SKM-1 (cell line): ENCODE results near the gene ADAMTSL2.

ENCODE experiments used
- DNase-seq: peaks from one replicate; lab custom pipeline; 2025; ENCODE audit not compliant: unreplicated experiment; lab: John Stamatoyannopoulos, UW

The ADAMTSL2 gene

DNA sequence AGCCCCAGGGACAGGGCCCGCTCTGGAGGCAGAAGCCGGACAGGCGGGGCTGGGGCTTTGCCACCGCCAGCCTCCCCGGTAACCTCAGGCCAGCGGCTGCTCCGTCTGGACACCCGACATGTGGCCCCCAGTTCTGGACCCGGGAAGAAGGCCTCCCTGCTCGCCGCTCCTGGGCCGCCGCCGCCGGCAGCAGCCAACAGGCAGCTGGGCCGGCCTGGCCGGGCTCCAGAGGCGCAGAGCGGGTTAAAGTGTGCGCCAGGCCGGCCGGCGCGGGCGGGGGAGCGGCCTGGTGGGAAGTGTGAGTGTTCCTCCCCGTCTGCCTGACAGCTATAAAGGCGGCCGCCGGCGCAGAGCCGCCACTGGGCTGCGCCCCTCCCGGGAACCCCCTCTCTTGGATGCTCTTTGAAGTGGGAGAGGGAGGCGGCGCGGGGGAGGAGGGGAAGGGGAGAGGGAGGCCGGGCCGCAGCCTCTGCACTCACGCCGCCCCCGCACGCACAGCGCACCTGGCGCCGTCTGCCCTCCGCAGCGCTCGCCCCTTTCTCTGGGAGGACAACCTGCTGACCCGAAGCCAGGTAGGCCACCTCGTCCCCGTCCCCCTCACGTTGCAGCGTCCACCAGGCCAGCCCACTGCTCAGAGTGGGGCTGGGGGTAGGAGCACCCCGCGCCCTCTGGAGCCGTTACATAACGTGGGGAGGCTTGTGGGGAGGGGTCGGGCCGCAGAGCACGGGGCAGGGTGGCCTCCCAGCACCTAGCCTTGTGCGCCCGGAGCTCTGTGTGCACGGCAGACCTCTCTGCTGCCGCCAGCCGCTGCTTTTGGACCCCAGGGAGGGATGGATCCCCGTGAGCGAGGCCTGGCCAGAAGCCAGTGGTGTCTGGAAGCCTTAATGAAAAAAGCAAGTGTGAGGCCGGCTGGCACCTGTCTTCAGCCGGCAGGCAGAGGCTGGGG, at the start of gene ADAMTSL2:
TSS of gene ADAMTSL2 (plus strand) at position 359 of the 946 bp plus-strand sequence. CDS start 2,009 bp downstream, outside the sequence.
- DNase-seq = no peak

DNA sequence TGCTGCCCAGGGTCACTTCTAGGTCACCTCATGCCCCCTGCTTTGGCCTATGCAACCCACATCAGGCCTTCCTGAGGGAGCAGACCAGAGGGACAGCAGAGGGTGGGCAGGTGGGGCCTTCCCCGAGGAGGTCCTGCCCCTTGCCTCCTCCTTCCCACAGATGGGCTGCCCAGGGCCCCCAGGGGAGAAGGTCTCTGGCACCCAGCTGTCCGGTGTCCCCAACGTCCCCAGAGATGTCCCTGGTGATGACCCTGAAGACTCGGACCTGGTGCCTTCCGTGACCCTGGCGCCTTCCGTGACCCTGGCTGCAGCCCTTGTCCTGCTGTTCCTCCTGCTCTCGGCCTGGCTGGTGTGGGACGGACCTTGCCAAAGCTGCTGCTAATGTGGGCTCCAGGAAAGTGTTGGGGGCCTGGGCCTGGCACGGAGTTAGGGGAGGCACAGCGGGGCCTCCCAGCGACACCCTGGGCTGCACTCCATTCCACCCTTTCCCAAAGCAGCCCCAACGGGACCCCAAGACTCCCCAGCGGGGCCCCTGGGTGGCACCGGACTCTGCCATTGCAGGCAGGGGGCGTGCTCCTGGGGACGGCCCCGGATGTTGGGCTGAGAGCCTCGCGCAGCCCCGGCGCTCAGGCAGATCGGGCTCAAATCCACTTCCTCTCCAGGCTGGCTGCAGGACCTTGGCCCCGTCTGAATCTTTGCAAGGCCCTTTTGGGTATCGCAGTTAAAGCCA, 48.8 kb upstream of the ADAMTSL2 start:
- DNase-seq = no peak

DNA sequence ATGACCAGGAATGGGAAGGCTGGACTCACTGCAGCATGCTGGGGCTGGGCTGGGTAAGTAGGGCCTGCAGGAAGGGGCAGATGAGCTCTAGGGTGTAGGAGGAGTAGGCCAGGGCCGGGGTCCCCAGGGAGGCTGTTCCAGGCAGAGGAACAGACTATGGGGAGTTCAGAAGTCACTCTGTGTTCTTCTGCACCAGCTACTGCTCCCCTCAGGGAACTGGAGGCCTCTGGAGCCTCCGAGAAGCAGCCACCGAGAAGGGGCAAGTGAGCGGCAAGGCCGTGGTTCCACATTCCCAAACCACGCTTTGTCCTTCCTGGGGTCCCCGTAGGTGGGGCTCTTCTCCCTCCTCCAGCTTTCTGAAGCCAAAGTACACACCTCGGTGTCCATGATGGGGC, 47.2 kb upstream of the ADAMTSL2 start:
- DNase-seq = no peak

DNA sequence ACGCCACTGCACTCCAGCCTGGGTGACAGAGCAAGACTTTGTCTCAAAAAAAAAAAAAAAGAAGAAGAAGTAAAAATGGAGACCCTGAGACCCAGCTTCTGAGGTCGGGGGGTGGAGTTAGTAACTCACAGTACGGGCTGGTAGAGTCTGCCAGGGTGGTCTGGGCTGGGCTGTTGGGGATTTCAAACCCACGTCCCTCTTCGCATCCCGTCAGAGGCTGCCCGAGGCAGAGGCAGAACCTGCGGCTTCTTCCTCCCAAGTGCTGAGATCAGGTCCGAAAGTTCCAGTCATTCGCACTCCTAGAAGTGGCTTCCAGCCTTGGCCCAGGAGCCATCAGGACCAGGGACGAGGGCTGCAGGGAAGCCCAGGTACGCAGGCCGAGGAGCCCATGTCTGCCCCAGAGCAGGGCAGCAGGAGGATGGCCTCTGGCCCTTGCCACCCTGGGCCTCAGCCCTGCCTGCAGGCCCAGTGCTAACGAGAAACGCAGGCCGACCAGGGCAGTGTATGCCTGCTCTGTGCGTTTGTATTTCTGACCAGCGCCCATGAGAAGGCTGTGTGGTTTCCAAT, 45.7 kb upstream of the ADAMTSL2 start:
- no peak for DNase-seq

DNA sequence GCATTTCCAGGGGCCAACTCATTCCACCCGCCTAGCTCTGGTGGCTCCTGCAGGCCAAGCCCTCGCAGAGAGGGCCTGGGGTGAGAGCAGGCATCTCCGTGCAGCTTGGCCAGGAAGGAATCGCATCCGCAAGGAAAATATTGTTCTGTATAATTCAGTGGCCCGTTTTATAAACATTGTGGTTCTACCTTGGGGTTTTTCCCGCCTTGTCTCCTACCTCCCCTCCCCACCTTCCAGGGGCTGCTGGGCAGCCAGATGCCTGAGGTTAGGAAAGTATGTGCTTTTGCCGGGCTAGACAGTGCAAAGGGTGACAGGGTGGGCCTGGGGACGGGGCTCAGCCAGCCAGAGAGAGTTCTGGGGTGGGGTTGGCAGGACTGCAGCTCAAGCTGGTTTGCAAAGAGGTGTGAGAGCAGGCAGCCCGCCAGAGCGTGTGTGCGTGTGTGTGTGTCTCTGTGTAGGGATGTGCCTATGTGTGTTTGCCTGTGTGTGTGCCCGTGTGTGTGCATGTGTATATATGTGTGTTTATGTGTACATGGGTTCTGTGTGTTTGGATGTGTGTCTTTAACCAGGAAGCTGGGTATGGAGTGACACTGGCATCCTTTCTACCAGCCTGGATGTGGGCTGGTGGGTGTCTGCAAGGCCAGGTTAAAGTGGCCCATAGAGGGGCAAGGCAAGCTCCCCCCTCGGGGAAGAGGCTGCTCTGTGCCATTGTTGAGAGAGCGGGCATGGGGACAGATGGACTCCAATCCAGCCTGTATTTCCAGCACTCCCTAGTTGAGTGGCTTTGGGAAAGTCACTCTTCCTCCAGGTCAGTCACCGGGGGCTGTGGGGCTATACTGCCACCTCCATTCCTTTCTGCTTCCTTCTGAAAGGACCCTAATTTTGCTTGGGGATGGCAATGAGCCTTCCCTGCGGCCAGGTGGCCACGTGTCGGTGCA, 45.0 kb upstream of the ADAMTSL2 start:
- no peak for DNase-seq

DNA sequence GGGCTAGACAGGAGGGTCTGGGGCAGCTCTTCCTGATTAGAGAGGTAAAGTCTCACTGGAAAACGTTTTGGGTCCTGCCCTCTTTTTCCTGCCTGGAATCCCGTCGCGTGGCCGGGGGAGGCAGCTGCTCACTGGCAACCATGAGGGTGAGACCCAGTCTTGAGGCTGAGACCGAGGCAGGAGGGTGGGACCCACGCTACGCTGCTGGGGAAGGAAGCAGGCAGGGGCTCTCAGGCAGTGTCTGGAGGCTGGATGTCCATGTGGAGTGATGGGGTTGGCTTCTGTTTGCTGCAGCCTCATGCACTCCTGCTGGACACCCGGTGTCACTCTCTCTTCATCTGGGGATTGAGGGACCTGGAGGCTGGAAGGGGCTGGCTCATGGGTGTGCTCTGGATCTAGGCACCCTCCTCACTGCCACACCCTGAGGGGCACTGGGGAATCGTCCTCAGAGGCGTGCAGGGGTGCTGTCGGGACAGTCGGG, 44.3 kb upstream of the ADAMTSL2 start:
- no peak for DNase-seq

DNA sequence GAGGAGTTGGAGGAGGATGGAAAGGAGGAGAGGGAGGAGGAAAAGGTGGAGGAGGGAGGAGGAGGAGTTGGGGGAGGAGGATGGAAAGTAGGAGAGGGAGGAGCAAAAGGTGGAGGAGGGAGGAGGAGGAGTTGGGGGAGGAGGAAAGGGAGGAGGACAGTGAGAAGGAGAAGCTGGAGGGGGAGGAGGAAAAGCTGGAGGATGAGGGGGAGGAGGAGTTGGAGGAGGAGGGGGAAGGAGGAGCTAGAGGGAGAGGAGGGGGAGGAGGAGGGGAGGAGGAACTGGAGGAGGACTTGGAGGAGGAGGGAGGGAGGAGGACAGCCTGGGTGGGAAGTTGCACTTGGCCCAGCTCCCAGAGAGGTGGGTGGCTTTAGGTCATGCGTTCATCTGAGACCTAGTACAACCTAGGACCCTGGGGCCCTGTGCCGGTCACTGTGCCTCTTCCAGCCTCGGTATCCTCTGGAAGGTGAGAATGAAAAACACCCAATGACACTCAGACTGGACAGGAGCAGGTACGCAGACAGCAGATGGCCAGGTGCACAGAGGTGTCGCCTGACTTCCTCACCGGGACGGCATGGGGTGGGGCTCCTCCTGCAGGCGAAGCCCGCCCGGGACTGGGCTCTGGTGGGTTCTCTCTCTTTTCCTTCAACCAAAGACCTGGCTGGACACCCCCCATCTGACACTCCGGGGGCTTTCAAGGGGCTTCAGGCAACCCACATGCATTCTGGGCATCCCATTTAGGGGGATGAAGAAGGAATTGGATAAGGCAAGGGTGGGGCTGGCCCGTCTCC, 43.4 kb upstream of the ADAMTSL2 start:
- DNase-seq = no peak

DNA sequence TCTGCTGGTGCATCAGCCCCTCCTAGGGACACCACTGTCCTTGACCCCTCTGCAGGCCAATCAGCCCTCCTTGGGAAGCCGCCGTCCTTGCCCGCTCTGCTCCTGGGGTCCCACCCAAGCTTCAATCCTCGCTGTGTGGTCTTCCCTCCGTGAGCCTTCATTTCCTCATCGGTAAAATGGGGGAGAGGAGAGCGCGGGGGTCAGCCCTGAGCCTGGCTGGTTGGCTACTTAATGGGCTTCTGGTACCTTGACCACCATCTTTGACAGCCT, 42.9 kb upstream of the ADAMTSL2 start:
- DNase-seq = no peak

GRCh38 chr9:133492061-133493021, 42.2 kb upstream of the ADAMTSL2 start:
- no peak for DNase-seq

GRCh38 chr9:133493428-133493827, 41.1 kb upstream of the ADAMTSL2 start:
- no peak for DNase-seq

DNA sequence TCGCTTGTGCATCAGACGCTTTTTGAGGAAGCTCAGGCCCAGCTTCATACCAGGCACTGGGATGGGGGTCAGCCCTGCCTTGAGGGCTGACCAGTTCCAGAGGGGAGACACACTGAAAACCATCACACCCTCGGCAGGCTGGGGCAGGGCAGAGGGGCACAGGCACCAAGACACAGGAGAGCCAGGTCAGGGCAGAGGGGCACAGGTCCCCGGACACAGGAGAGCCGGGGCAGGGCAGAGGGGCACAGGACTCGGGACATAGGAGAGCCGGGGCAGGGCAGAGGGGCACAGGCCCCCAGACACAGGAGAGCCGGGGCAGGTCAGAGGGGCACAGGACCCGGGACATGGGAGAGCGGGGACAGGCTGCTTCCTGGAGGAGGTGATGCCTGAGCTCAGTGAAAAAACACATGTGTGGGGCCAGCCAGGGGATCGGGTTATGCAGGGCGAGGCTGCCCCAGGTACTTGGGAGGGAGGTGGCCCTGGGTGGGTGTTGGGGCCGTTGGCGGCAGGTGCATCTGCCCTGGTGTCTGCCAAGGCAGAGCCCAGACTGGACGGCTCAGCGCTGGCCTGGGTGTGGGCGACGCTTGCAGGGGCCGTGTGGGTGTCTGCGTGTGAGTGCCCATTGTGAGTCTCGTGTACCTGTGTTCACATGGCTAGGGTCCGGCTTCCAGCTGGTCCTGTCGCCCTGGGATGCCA, 40.5 kb upstream of the ADAMTSL2 start:
- no peak for DNase-seq

GRCh38 chr9:133494636-133495326, 39.7 kb upstream of the ADAMTSL2 start:
- no peak for DNase-seq

DNA sequence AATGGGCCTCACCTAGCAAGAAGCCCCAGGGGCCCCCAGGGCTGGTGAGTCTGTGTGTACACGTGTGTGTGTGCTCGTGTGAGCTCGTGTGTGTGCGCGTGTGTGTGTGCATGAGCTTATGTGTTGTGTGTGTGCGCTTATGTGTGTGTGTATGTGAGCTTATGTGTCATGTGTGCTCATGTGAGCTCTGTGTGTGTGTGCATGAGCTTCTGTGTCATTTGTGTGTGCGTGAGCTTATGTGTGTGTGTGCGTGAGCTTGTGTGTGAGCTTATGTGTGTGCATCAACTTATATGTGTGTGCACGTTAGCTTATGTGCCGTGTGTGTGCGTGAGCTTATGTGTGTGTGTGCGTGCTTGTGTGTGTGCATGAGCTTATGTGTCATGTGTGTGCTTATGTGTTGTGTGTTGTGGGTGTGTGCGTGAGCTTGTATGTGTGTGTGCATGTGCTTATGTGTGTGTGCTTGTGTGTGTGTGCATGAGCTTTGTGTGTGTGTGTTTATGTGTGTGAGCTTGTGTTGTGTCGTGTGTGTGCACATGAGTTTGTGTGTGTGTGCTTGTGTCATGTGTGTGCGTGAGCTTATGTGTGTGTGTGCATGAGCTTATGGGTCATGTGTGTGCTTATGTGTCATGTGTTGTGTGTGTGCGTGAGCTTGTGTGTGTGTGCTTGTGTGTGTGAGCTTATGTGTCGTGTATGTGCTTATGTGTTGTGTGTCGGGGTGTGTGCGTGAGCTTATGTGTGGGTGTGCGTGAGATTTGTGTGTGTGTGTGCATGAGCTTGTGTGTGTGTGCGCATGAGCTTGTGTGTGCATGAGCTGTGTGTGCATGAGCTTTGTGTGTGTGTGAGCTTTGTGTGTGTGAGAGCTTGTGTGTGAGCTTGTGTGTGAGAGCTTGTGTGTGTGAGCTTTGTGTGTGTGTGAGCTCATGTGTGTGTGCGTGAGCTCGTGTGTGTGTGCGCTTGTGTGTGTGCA, 38.9 kb upstream of the ADAMTSL2 start:
- no peak for DNase-seq

- DNase-seq = no peak
Measured at GRCh38 chr9:133496861-133497842, 37.4 kb upstream of the ADAMTSL2 start.

DNA sequence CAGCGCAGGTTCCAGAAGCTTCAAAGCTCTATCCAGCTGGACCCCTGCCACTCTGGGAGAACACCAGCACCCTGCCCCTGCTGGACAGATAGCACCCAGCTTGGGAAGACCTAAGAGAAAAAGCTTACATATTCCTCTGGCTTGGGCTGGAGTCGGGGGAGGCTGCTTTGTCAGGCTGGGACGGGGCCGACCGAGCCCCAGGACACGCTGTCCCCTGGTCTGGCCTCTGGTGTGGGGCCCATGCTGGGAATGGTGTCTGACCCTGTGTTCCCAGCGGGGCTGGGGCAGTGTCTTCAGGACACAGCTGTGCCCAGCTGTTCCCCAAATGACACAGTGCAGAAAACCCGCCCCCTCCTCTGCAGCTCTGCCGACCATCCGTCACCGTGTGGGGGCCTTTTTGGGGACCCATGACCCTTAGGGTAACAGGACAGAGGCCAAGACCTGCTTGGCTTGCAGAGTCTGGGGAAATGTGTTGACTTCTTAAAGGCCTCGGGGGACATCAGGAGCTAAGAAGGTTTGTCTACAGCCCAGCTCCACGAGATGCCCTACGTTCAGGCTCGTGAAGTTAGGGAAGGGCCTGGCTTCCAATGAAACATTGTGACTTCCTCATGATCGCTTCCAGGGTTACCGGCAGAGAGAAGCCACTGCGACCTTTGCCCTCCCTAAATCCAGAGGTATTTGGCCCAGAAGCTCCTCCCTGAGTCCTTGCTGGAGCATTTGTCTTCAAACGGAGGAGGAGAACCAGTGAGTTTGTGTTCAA, 35.2 kb upstream of the ADAMTSL2 start:
- DNase-seq = no peak
